ENCODE measurements around the gene SLC18B1.

GRCh38 chr6:132731086-132731485 lies 67.4 kb downstream of the SLC18B1 start:
- TF ChIP-seq CTCF (IDR thresholded peaks at IDR 0.05 in 8 of 11, conservative IDR thresholded peaks at IDR 0.05 in 3 of 11), result no peak
- TF ChIP-seq POLR2A (IDR thresholded peaks at IDR 0.05), result no peak
- TF ChIP-seq POLR2AphosphoS5 (IDR thresholded peaks at IDR 0.05), result no peak

Measured in spleen (tissue), 7 donors.